HepG2 (cell line): ENCODE results near the gene SEC14L2. TPM values are rescaled to one million over a fixed set of nuclear protein-coding genes. Genes with fewer than 3 reads are reported as not detected.

Experiments
- ATAD3A ChIP-seq: sonication (generic); formaldehyde crosslinking; IDR thresholded peaks from 2 replicates; pipeline ENCODE4 v1.4.0; 2020; ENCODE audit warnings: missing genetic modification reagents
- CHCHD3 ChIP-seq: sonication (generic); formaldehyde crosslinking; IDR thresholded peaks from 2 replicates; pipeline ENCODE4 v1.8.0; 2022; ENCODE audit warnings: mild to moderate bottlenecking, missing genetic modification reagents, moderate library complexity
- CREBL2 ChIP-seq: sonication (generic); formaldehyde crosslinking; IDR thresholded peaks from 2 replicates; pipeline ENCODE4 v1.8.1; 2023; ENCODE audit warnings: missing genetic modification reagents, mild to moderate bottlenecking, borderline replicate concordance
- CSRNP1 ChIP-seq: sonication (generic); formaldehyde crosslinking; IDR thresholded peaks from 2 replicates; pipeline ENCODE4 v1.8.1; 2023; ENCODE audit warnings: mild to moderate bottlenecking, missing genetic modification reagents
- DMAP1 ChIP-seq: IDR thresholded peaks from 2 replicates; pipeline ENCODE4 v1.6.1; 2016
- FOXO1 ChIP-seq: sonication (generic); formaldehyde crosslinking; IDR thresholded peaks from 2 replicates; pipeline ENCODE4 v1.4.0; 2020; ENCODE audit warnings: missing genetic modification reagents
- HNRNPH1 ChIP-seq: fragments of 200-400 bp; formaldehyde crosslinking; optimal IDR thresholded peaks from 2 replicates; pipeline ENCODE3; 2017; ENCODE audit warnings: mild to moderate bottlenecking, low read depth, low read length
- MIER3 ChIP-seq: IDR thresholded peaks from 2 replicates; pipeline ENCODE4 v1.6.1; 2016; ENCODE audit warnings: missing compliant biosample characterization, borderline replicate concordance
- NFIC ChIP-seq: IDR thresholded peaks from 2 replicates; pipeline ENCODE4 v1.6.1; 2012; ENCODE audit warnings: mild to moderate bottlenecking, low read length, inconsistent platforms
- SOX6 ChIP-seq, 2 experiments: fragments of 450-650 bp in 1 of 2; sonication (generic) in 1 of 2; formaldehyde crosslinking in 1 of 2; IDR thresholded peaks; 2 replicates each; pipeline versions ENCODE4 v1.4.0 to v1.6.1; 2017 to 2020; ENCODE audit warnings: antibody characterized with exemption in 1 of 2, mild to moderate bottlenecking in 1 of 2, missing genetic modification reagents in 1 of 2
- SP5 ChIP-seq: IDR thresholded peaks from 2 replicates; pipeline ENCODE4 v1.6.1; 2016; ENCODE audit warnings: low read depth, borderline replicate concordance
- TBX3 ChIP-seq: fragments of 450-650 bp; IDR thresholded peaks from 2 replicates; pipeline ENCODE4 v1.6.1; 2017; ENCODE audit warnings: antibody characterized with exemption, mild to moderate bottlenecking, inconsistent platforms, borderline replicate concordance
- TRIM22 ChIP-seq: fragments of 450-650 bp; IDR thresholded peaks from 2 replicates; pipeline ENCODE4 v1.6.1; 2017
- ZNF282 ChIP-seq: fragments of 450-650 bp; IDR thresholded peaks from 2 replicates; pipeline ENCODE4 v1.6.1; 2018; ENCODE audit not compliant: partially characterized antibody
- ZNF407 ChIP-seq: sonication (generic); formaldehyde crosslinking; IDR thresholded peaks from one replicate; pipeline ENCODE4 v1.5.1; 2020; ENCODE audit warnings: mild to moderate bottlenecking, missing genetic modification reagents; ENCODE audit errors: not compliant biosample characterization
- ZNF550 ChIP-seq: sonication (generic); formaldehyde crosslinking; IDR thresholded peaks from 2 replicates; pipeline ENCODE4 v1.4.0; 2020; ENCODE audit warnings: mild to moderate bottlenecking, missing genetic modification reagents, borderline replicate concordance
- ZNF552 ChIP-seq: sonication (generic); formaldehyde crosslinking; IDR thresholded peaks from 2 replicates; pipeline ENCODE4 v1.9.0; 2022; ENCODE audit warnings: missing genetic modification reagents, mild to moderate bottlenecking, borderline replicate concordance
- ZNF746 ChIP-seq: sonication (generic); formaldehyde crosslinking; IDR thresholded peaks from 2 replicates; pipeline ENCODE4 v1.8.0; 2022; ENCODE audit warnings: mild to moderate bottlenecking, missing genetic modification reagents
- polyA plus RNA-seq, 8 experiments: library from polyadenylated mRNA; depleted of rRNA in 3 of 8; stranded (reverse) in 7 of 8; unstranded in 1 of 8; fragments of >200 nt; fragmentation: Illumina TruSeq in 4 of 8; extraction: Trizol in 4 of 8; gene quantifications; 2 replicates each; pipeline versions ENCODE4 v1.2.1 to v1.2.3, GENCODE V29; 2011 to 2016; ENCODE audit warnings: low read depth in 4 of 8, missing spikeins in 1 of 8, mixed read lengths in 1 of 8; ENCODE audit not compliant: insufficient read depth in 1 of 8
- total RNA-seq, 5 experiments: library from RNA; depleted of rRNA; stranded (reverse); fragments of >200 nt; fragmentation: Illumina TruSeq; extraction: Trizol; gene quantifications; 2 replicates each; pipeline ENCODE4 v1.2.3, GENCODE V29; 2016; ENCODE audit warnings: low read depth in 1 of 5

The SEC14L2 gene
- total and polyA plus RNA-seq, 2 of the 13 experiments (the other 11 are each of a cell fraction or from before 2014, with no cell fraction given) = 4.1 to 5.1 TPM

- TF ChIP-seq ZNF407 (CRISPR knock-in tag) = no peak
- no peak for TF ChIP-seq TRIM22
- TF ChIP-seq ZNF282 = no peak
- no peak for TF ChIP-seq CHCHD3 (CRISPR knock-in tag)
- TF ChIP-seq ZNF550 = no peak
- TF ChIP-seq HNRNPH1 = no peak
- TF ChIP-seq CSRNP1 = no peak; the same call in 1 of the 2 replicates
- no peak for TF ChIP-seq CREBL2 (CRISPR knock-in tag)
- no peak for TF ChIP-seq TBX3
- TF ChIP-seq DMAP1 = no peak
- no peak for TF ChIP-seq FOXO1 (CRISPR knock-in tag)
- TF ChIP-seq ZNF552 (CRISPR knock-in tag) = no peak
- no peak for TF ChIP-seq ZNF746 (CRISPR knock-in tag)
- no peak for TF ChIP-seq SP5 (CRISPR knock-in tag)
- 0 out of 2 replicates have a peak, but pooled peaks have one; percentile 34 for TF ChIP-seq MIER3 (CRISPR knock-in tag)
- TF ChIP-seq ATAD3A = no peak
- no peak for TF ChIP-seq SOX6 (IDR thresholded peaks at IDR 0.05)
- TF ChIP-seq SOX6 (CRISPR knock-in tag; IDR thresholded peaks at IDR 0.05) = peak; percentile 12; the same call in 1 of the 2 replicates
- TF ChIP-seq NFIC = no peak
Measured at GRCh38 chr22:30426388-30427353, 29.9 kb downstream of the SEC14L2 start (continued).
